Neural cell (in vitro differentiated cells): Measurements from ENCODE around the gene ARF3. TPM values are rescaled to one million over a fixed set of nuclear protein-coding genes. Genes with fewer than 3 reads are reported as not detected.

Experiments
- H2AFZ ChIP-seq: fragments of 200-600, 300-800 bp; sonication (generic), shearing (Covaris generic); 2 replicates; pipeline ENCODE4 v1.6.0; 2014; ENCODE audit warnings: low read depth, mild to moderate bottlenecking, antibody characterized with exemption, low read length, moderate library complexity
- H3F3A ChIP-seq: fragments of 200-600 bp; shearing (Covaris generic); 2 replicates; pipeline ENCODE4 v1.6.1; 2016; ENCODE audit warnings: mild to moderate bottlenecking, moderate library complexity, mixed read lengths, antibody characterized with exemption, low read length; ENCODE audit not compliant: insufficient read depth, poor library complexity, severe bottlenecking
- H3K27ac ChIP-seq: fragments of 200-600, 300-800 bp; sonication (generic), shearing (Covaris generic); 2 replicates; pipeline ENCODE4 v1.5.1; 2014; ENCODE audit warnings: mild to moderate bottlenecking, low read length, moderate library complexity
- H3K27me3 ChIP-seq: fragments of 300-800, 200-600 bp; sonication (generic), shearing (Covaris generic); 2 replicates; pipeline ENCODE4 v1.6.0; 2014; ENCODE audit warnings: mild to moderate bottlenecking, low read depth, low read length, moderate library complexity; ENCODE audit not compliant: insufficient read depth
- H3K36me3 ChIP-seq: fragments of 300-800, 200-600 bp; sonication (generic), shearing (Covaris generic); 2 replicates; pipeline ENCODE4 v1.5.1; 2014; ENCODE audit warnings: mild to moderate bottlenecking, antibody characterized with exemption, low read length, moderate library complexity; ENCODE audit not compliant: insufficient read depth
- H3K4me2 ChIP-seq: fragments of 300-800, 200-600 bp; sonication (generic), shearing (Covaris generic); 2 replicates; pipeline ENCODE4 v1.6.0; 2014; ENCODE audit warnings: mild to moderate bottlenecking, low read length
- H3K4me3 ChIP-seq: fragments of 300-800, 200-600 bp; sonication (generic), shearing (Covaris generic); 2 replicates; pipeline ENCODE4 v1.5.1; 2014; ENCODE audit warnings: mild to moderate bottlenecking, low read length, moderate library complexity
- H3K79me2 ChIP-seq: fragments of 200-600 bp; shearing (Covaris generic); replicated peaks from 2 replicates; pipeline ENCODE4 v1.6.0; 2014; ENCODE audit warnings: mild to moderate bottlenecking, low read length, moderate library complexity; ENCODE audit not compliant: insufficient read depth
- H3K9ac ChIP-seq: fragments of 300-800, 200-600 bp; sonication (generic), shearing (Covaris generic); 2 replicates; pipeline ENCODE4 v1.6.1; 2016; ENCODE audit warnings: mild to moderate bottlenecking, low read length, mixed read lengths
- H3K9me2 ChIP-seq: fragments of 200-600 bp; shearing (Covaris generic); 2 replicates; pipeline ENCODE4 v1.6.1; 2016; ENCODE audit warnings: mild to moderate bottlenecking, low read length, mixed read lengths; ENCODE audit not compliant: insufficient read depth
- H3K9me3 ChIP-seq: fragments of 200-600, 300-800 bp; sonication (generic), shearing (Covaris generic); 2 replicates; pipeline ENCODE4 v1.6.1; 2016; ENCODE audit warnings: mild to moderate bottlenecking, mixed run types, low read length, moderate library complexity, mixed read lengths
- H4K20me1 ChIP-seq: fragments of 200-600 bp; shearing (Covaris generic); 2 replicates; pipeline ENCODE4 v1.6.1; 2016; ENCODE audit warnings: mild to moderate bottlenecking, mixed run types; ENCODE audit not compliant: insufficient read depth
- CTCF ChIP-seq: fragments of 450-650 bp; IDR thresholded peaks from 2 replicates; pipeline ENCODE4 v1.5.1; 2014; ENCODE audit warnings: antibody characterized with exemption, mild to moderate bottlenecking, moderate library complexity; ENCODE audit not compliant: poor library complexity, severe bottlenecking
- EP300 ChIP-seq: fragments of 450-650 bp; conservative IDR thresholded peaks from 2 replicates; pipeline ENCODE4 v1.6.1; 2014; ENCODE audit warnings: antibody characterized with exemption, mild to moderate bottlenecking, moderate library complexity; ENCODE audit not compliant: poor library complexity, severe bottlenecking
- EZH2 ChIP-seq: fragments of 200-600, 300-800 bp; shearing (Covaris generic), sonication (generic); IDR thresholded peaks from 2 replicates; pipeline ENCODE4 v1.6.1; 2014; ENCODE audit warnings: antibody characterized with exemption, low read length, borderline replicate concordance, mild to moderate bottlenecking; ENCODE audit not compliant: insufficient read depth, poor library complexity, severe bottlenecking
- MXI1 ChIP-seq: fragments of 450-650 bp; conservative IDR thresholded peaks from 2 replicates; pipeline ENCODE4 v1.6.1; 2014; ENCODE audit warnings: antibody characterized with exemption, mild to moderate bottlenecking; ENCODE audit not compliant: poor library complexity, severe bottlenecking
- POLR2AphosphoS5 ChIP-seq: IDR thresholded peaks from 2 replicates; pipeline ENCODE4 v1.6.1; 2012
- RAD21 ChIP-seq: fragments of 450-650 bp; conservative IDR thresholded peaks from 2 replicates; pipeline ENCODE4 v1.6.1; 2014; ENCODE audit warnings: antibody characterized with exemption, mild to moderate bottlenecking, moderate library complexity
- REST ChIP-seq: IDR thresholded peaks from 2 replicates; pipeline ENCODE4 v1.6.1; 2012; ENCODE audit warnings: borderline replicate concordance
- SMC3 ChIP-seq: fragments of 450-650 bp; conservative IDR thresholded peaks from 2 replicates; pipeline ENCODE4 v1.6.1; 2014; ENCODE audit warnings: antibody characterized with exemption, mild to moderate bottlenecking, moderate library complexity; ENCODE audit not compliant: poor library complexity
- TAF1 ChIP-seq: IDR thresholded peaks from 2 replicates; pipeline ENCODE4 v1.6.1; 2012; ENCODE audit warnings: low read depth
- polyA plus RNA-seq: library from polyadenylated mRNA; depleted of rRNA; stranded (reverse); fragments of >200 nt; gene quantifications from 2 replicates; pipeline ENCODE4 v1.2.3, GENCODE V29; 2014

ARF3 gene
- polyA plus RNA-seq, 1 donor from 2014 or later, result 114 TPM

- TF ChIP-seq SMC3, result peak; percentile 77
- TF ChIP-seq EP300, result no peak
Measured at GRCh38 chr12:48996794-48997718, 39.8 kb upstream of the ARF3 start (continued).

- no peaks in the 10 kb centered on the region for H3K9me2 ChIP-seq
- H3K27ac ChIP-seq, result no peak overlapping the region
- H3K9ac ChIP-seq, result no peak overlapping the region
- peak overlapping the region; percentile 25 for H3K4me2 ChIP-seq
- H3K36me3 ChIP-seq, result no peaks in the 10 kb centered on the region
- peak overlapping the region; percentile 46 for H3K4me3 ChIP-seq
- peaks cover 95% of the 10 kb centered on the region for H3K27me3 ChIP-seq
- H4K20me1 ChIP-seq, result no peaks in the 10 kb centered on the region
- no peak overlapping the region for H2AFZ ChIP-seq
- no peaks in the 10 kb centered on the region for H3F3A ChIP-seq
- peak; percentile 90 for TF ChIP-seq RAD21
- peak; percentile 90 for TF ChIP-seq CTCF
- TF ChIP-seq MXI1, result no peak
- no peak for TF ChIP-seq REST
- TF ChIP-seq EP300, result no peak
- no peak for TF ChIP-seq EZH2
- TF ChIP-seq POLR2AphosphoS5, result no peak
- TF ChIP-seq TAF1, result no peak
- TF ChIP-seq SMC3, result peak; percentile 83
- H3K79me2 ChIP-seq, result no peaks in the 10 kb centered on the region
- no peaks in the 10 kb centered on the region for H3K9me3 ChIP-seq
Measured at GRCh38 chr12:48995086-48995879, 38.0 kb upstream of the ARF3 start.
